Activated naive CD4-positive, alpha-beta T cell treated with anti-CD3 and anti-CD28 coated beads, Interleukin-2, amount 50 U/mL, for 24 hours (primary cell): ENCODE measurements around the gene SHC4.
A peak's percentile ranks its signal among the peaks of the same experiment; 100 is the strongest.
"Not testable (repeated sequence)": the region's sequence is repeated elsewhere in the genome, so short reads cannot be mapped to it uniquely, and the experiment has no call there.

Source experiments
- H3K27ac Mint-ChIP-seq: one replicate; pipeline ENCODE4 v1.8.0; 2021; ENCODE audit warnings: mild to moderate bottlenecking, mixed read lengths
- H3K27me3 Mint-ChIP-seq: one replicate; pipeline ENCODE4 v1.8.0; 2021; ENCODE audit warnings: mixed read lengths
- H3K36me3 Mint-ChIP-seq: one replicate; pipeline ENCODE4 v1.8.0; 2021; ENCODE audit warnings: mixed read lengths
- H3K4me1 Mint-ChIP-seq: one replicate; pipeline ENCODE4 v1.8.0; 2021; ENCODE audit warnings: mixed read lengths
- H3K4me3 Mint-ChIP-seq: one replicate; pipeline ENCODE4 v1.8.0; 2021; ENCODE audit warnings: mild to moderate bottlenecking, mixed read lengths
- H3K9me3 Mint-ChIP-seq: one replicate; pipeline ENCODE4 v1.8.0; 2021; ENCODE audit warnings: mixed read lengths

SHC4 gene

GRCh38 chr15:48975472-48976419 lies 12.0 kb upstream of the SHC4 start:
- no peaks in the 10 kb centered on the region for H3K36me3 Mint-ChIP-seq
- peak overlapping the region; percentile 63 for H3K4me3 Mint-ChIP-seq
- H3K27me3 Mint-ChIP-seq: peaks cover 4% of the 10 kb centered on the region
- no peaks in the 10 kb centered on the region for H3K9me3 Mint-ChIP-seq
- H3K27ac Mint-ChIP-seq: no peak overlapping the region
- H3K4me1 Mint-ChIP-seq: peaks cover 4% of the 10 kb centered on the region

DNA sequence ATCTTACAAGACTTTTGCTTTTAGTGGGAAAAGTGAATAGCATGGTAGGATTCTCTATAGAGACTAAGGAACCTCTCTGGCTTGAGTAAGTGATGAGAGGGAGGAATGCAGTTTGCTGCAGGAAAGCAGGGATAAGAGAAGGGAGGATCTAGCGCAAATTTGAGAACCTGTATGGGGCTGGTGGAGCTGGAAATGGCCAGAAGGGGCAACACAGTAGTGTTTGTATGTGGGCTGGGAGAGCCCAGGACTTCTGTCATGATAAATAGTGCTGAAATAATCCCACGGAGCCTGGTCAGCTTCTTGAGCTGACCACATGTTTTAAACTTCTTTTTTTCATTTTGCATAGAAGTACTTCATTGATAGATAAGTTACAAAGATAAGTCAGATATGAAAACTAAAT lies 11.2 kb upstream of the SHC4 start:
- no peaks in the 10 kb centered on the region for H3K36me3 Mint-ChIP-seq
- H3K27ac Mint-ChIP-seq: no peak overlapping the region
- H3K9me3 Mint-ChIP-seq: no peaks in the 10 kb centered on the region
- H3K27me3 Mint-ChIP-seq: peaks cover 8% of the 10 kb centered on the region
- peak overlapping the region; percentile 40 for H3K4me3 Mint-ChIP-seq
- peaks cover 4% of the 10 kb centered on the region for H3K4me1 Mint-ChIP-seq

GRCh38 chr15:48972750-48973503 lies 9.2 kb upstream of the SHC4 start:
- Mint-ChIP-seq H3K4me1 (peaks cover 4% of the 10 kb centered on the region), H3K27ac (no peak overlapping the region), H3K4me3 (no peak overlapping the region), H3K9me3 (no peaks in the 10 kb centered on the region), H3K36me3 (no peaks in the 10 kb centered on the region), H3K27me3 (peaks cover 8% of the 10 kb centered on the region)

- not testable (repeated sequence) for H3K4me1 Mint-ChIP-seq, H3K4me3 Mint-ChIP-seq, H3K36me3 Mint-ChIP-seq, H3K27ac Mint-ChIP-seq, H3K9me3 Mint-ChIP-seq
- peaks cover 16% of the 10 kb centered on the region for H3K27me3 Mint-ChIP-seq
These were observed 7.2 kb upstream of the SHC4 start for GRCh38 chr15:48970926-48971325.

- peaks cover 24% of the 10 kb centered on the region for H3K4me1 Mint-ChIP-seq
- peaks cover 2% of the 10 kb centered on the region for H3K36me3 Mint-ChIP-seq
- H3K27ac Mint-ChIP-seq: no peak overlapping the region
- no peak overlapping the region for H3K4me3 Mint-ChIP-seq
- H3K27me3 Mint-ChIP-seq: peaks cover 27% of the 10 kb centered on the region
- H3K9me3 Mint-ChIP-seq: no peaks in the 10 kb centered on the region
These were observed 4.3 kb upstream of the SHC4 start for GRCh38 chr15:48968066-48968465.

GRCh38 chr15:48967336-48967735 lies 3.6 kb upstream of the SHC4 start:
- Mint-ChIP-seq H3K27ac (no peak overlapping the region), H3K9me3 (no peaks in the 10 kb centered on the region), H3K4me3 (no peak overlapping the region), H3K4me1 (peaks cover 24% of the 10 kb centered on the region), H3K36me3 (peaks cover 2% of the 10 kb centered on the region), H3K27me3 (peaks cover 27% of the 10 kb centered on the region)

DNA sequence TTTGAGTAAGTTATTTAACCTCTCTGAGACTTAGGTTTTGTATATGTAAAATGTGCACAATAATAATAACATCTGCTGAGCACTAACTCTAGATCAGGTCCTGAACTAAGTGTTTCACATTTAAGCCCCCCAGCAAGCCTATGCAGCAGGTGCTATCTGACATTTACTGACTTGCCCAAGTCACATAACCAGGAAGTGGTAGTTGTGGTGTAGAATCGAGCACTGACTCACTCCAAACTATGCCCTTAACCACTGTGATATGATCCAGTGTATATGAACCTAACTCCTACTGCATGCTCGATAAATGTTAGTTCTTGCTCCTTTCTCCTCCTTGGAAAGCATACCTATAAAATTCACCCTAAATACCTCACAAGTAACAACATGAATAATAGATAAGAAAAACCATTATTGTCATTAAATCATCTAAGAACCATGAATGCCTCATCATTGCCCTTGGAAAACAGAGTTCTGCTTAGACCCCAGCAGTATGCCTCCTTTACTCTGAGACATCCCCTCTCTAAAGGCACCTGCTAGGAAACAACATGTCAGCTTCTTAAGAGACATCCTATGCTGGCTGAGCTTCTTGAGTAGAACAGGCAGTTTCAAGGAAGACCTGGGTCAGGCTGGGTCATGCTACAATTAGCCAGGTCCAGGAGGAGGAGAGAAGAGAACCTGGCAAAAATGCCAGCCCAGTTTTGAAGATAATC lies 3.0 kb upstream of the SHC4 start:
- Mint-ChIP-seq H3K27me3 (peaks cover 27% of the 10 kb centered on the region), H3K27ac (no peak overlapping the region), H3K9me3 (no peaks in the 10 kb centered on the region), H3K36me3 (peaks cover 2% of the 10 kb centered on the region), H3K4me1 (peaks cover 24% of the 10 kb centered on the region), H3K4me3 (no peak overlapping the region)

GRCh38 chr15:48965972-48966371 lies 2.3 kb upstream of the SHC4 start:
- Mint-ChIP-seq H3K4me1 (peaks cover 24% of the 10 kb centered on the region), H3K27me3 (peaks cover 27% of the 10 kb centered on the region), H3K27ac (no peak overlapping the region), H3K9me3 (no peaks in the 10 kb centered on the region), H3K36me3 (peaks cover 2% of the 10 kb centered on the region), H3K4me3 (no peak overlapping the region)

DNA sequence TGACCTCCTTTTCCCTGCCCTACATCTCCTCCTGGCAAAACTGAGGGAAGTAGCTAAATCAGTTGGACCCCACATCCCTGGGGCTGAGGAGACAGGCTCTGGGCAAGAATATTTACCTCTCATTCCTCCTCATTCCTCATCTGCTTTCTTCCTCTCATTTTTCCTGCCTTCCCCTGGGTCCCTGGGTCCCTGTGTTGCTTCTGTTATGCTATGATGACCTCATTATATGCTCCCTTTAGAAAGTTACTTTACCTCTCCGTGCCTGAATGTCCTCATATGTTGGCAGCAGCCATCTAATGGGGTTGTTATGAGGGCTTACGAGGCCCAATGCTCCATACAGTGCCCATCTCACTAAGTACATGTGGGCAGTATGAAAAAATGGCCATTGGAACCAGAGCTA lies 1.2 kb upstream of the SHC4 start:
- Mint-ChIP-seq H3K4me3 (peak overlapping the region; percentile 53), H3K36me3 (peaks cover 2% of the 10 kb centered on the region), H3K9me3 (no peaks in the 10 kb centered on the region), H3K27ac (no peak overlapping the region), H3K4me1 (peaks cover 24% of the 10 kb centered on the region), H3K27me3 (peaks cover 20% of the 10 kb centered on the region)

- no peaks in the 10 kb centered on the region for H3K9me3 Mint-ChIP-seq
- peaks cover 24% of the 10 kb centered on the region for H3K4me1 Mint-ChIP-seq
- H3K4me3 Mint-ChIP-seq: peak overlapping the region; percentile 83
- peaks cover 20% of the 10 kb centered on the region for H3K27me3 Mint-ChIP-seq
- no peak overlapping the region for H3K27ac Mint-ChIP-seq
- peaks cover 2% of the 10 kb centered on the region for H3K36me3 Mint-ChIP-seq
These were observed 826 bp downstream of the SHC4 start for GRCh38 chr15:48962662-48963523.

DNA sequence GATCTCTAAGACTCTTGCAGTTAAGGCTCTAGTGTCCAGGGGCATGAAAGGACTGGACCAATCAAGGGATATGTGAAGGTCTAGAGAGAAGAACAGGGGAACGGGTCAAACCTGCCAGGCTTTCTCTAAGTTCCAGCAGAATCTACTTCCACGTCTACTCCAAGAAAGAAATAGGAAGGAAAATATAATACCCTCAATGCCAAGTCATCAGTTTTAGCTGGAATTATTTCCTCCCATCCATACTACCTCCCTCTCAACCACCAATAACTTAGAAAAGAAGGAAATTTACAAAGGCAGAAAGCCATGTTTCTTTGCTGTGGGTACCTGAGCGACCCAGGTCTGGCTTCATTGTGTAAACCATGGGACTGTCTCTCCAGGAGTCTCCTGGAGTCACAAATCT lies 7.8 kb downstream of the SHC4 start:
- H3K4me1 Mint-ChIP-seq: no peaks in the 10 kb centered on the region
- no peak overlapping the region for H3K27ac Mint-ChIP-seq
- peaks cover 3% of the 10 kb centered on the region for H3K27me3 Mint-ChIP-seq
- no peaks in the 10 kb centered on the region for H3K9me3 Mint-ChIP-seq
- no peak overlapping the region for H3K4me3 Mint-ChIP-seq
- no peaks in the 10 kb centered on the region for H3K36me3 Mint-ChIP-seq

DNA sequence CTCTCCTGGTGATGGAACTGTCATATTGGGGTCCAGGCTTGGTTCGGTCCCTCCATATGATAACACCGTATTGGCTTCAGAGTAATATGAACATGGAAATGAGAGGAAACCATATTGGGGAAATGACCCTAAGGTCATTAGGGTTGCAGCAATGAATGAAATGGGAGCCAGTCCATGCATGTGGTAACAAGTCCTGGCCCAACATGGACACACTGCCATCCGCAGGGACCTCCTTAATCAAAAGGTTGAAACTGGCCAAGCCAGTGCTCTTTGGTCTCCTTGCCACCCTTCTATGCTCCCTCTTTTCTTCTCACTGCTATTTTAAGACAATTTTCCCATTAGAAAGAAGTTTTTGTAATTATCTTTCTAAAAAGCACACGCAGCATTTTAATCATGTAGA lies 8.3 kb downstream of the SHC4 start:
- Mint-ChIP-seq H3K27ac (no peak overlapping the region), H3K27me3 (peaks cover 3% of the 10 kb centered on the region), H3K9me3 (no peaks in the 10 kb centered on the region), H3K4me1 (no peaks in the 10 kb centered on the region), H3K36me3 (no peaks in the 10 kb centered on the region), H3K4me3 (no peak overlapping the region)

GRCh38 chr15:48954538-48954937 lies 9.2 kb downstream of the SHC4 start:
- H3K27ac Mint-ChIP-seq: no peak overlapping the region

GRCh38 chr15:48946840-48947187 lies 16.9 kb downstream of the SHC4 start:
- Mint-ChIP-seq H3K4me3 (no peak overlapping the region), H3K9me3 (no peaks in the 10 kb centered on the region), H3K27me3 (peaks cover 10% of the 10 kb centered on the region), H3K27ac (no peak overlapping the region), H3K36me3 (no peaks in the 10 kb centered on the region), H3K4me1 (peaks cover 6% of the 10 kb centered on the region)

More at GRCh38 chr15:48954538-48954937, 9.2 kb downstream of the SHC4 start:
- peaks cover 3% of the 10 kb centered on the region for H3K27me3 Mint-ChIP-seq
- no peaks in the 10 kb centered on the region for H3K36me3 Mint-ChIP-seq
- H3K9me3 Mint-ChIP-seq: no peaks in the 10 kb centered on the region
- H3K4me1 Mint-ChIP-seq: no peaks in the 10 kb centered on the region
- H3K4me3 Mint-ChIP-seq: no peak overlapping the region
